IMR-90 (cell line): Measurements from ENCODE around the gene SLC6A6. TPM values are rescaled to one million over a fixed set of nuclear protein-coding genes. Genes with fewer than 3 reads are reported as not detected.

ENCODE experiments used
- ATAC-seq: fragments of 200-7000 bp; cut with Tn5 transposase; 2 replicates; pipeline ENCODE4 v1.9.1; 2020; ENCODE audit warnings: low read depth, mild to moderate bottlenecking, moderate library complexity
- BruUV-seq: library from RNA; stranded (reverse); fragments of 400-500 nt; replicated peaks from 2 replicates; lab custom pipeline; 2021; lab: Mats Ljungman, UMichigan
- CTCF ChIA-PET: fragments of 300-600 bp; formaldehyde crosslinking; extraction: SDS; loops from one replicate; lab custom pipeline; 2021; ENCODE audit warnings: antibody characterized with exemption; lab: Yijun Ruan, JAX
- POLR2A ChIA-PET: fragments of 300-600 bp; sonication (Branson Sonifier 250); formaldehyde crosslinking; loops from one replicate; lab custom pipeline; 2022; ENCODE audit warnings: antibody characterized with exemption; ENCODE audit not compliant: unreplicated experiment; lab: Charles Lee
- DNase-seq: peaks from one replicate; pipeline ENCODE4 v3.0.0; 2013
- H2AFZ ChIP-seq: replicated peaks from 2 replicates; pipeline ENCODE3; 2013; ENCODE audit warnings: low read length, mild to moderate bottlenecking; ENCODE audit not compliant: poor library complexity
- H2AK5ac ChIP-seq: 2 replicates; pipeline ENCODE4 v1.6.1; 2013; ENCODE audit warnings: low read depth, low read length, inconsistent platforms
- H2AK9ac ChIP-seq: replicated peaks from 2 replicates; pipeline ENCODE3; 2013; ENCODE audit warnings: mild to moderate bottlenecking, low read depth, low read length, moderate library complexity; ENCODE audit not compliant: poor library complexity
- H2BK120ac ChIP-seq: 2 replicates; pipeline ENCODE4 v1.6.1; 2013; ENCODE audit warnings: low read depth, low read length, inconsistent platforms
- H2BK15ac ChIP-seq: 3 replicates; pipeline ENCODE4 v1.6.1; 2013; ENCODE audit warnings: low read depth, low read length, inconsistent platforms
- H2BK20ac ChIP-seq: 2 replicates; pipeline ENCODE4 v1.6.1; 2013; ENCODE audit warnings: low read depth, mild to moderate bottlenecking, inconsistent platforms, low read length, moderate library complexity
- H2BK5ac ChIP-seq: 2 replicates; pipeline ENCODE4 v1.6.1; 2013; ENCODE audit warnings: mild to moderate bottlenecking, low read depth, low read length, inconsistent platforms; ENCODE audit not compliant: poor library complexity, severe bottlenecking
- H3K14ac ChIP-seq: replicated peaks from 2 replicates; pipeline ENCODE4 v1.6.1; 2013; ENCODE audit warnings: low read depth, low read length, inconsistent platforms
- H3K18ac ChIP-seq: 2 replicates; pipeline ENCODE4 v1.6.1; 2013; ENCODE audit warnings: low read depth, low read length, control low read depth
- H3K23ac ChIP-seq: 2 replicates; pipeline ENCODE4 v1.6.1; 2013; ENCODE audit warnings: low read depth, low read length, inconsistent platforms
- H3K27ac ChIP-seq: 2 replicates; pipeline ENCODE4 v1.5.1; 2013; ENCODE audit warnings: mild to moderate bottlenecking, control low read depth, low read length; ENCODE audit not compliant: insufficient read depth
- H3K27me3 ChIP-seq: 2 replicates; pipeline ENCODE4 v1.6.1; 2013; ENCODE audit warnings: low read length; ENCODE audit not compliant: control insufficient read depth, insufficient read depth
- H3K36me3 ChIP-seq: 2 replicates; pipeline ENCODE4 v1.6.1; 2013; ENCODE audit warnings: low read length, mixed read lengths; ENCODE audit not compliant: control insufficient read depth, insufficient read depth
- H3K4ac ChIP-seq: 2 replicates; pipeline ENCODE4 v1.6.1; 2013; ENCODE audit warnings: low read depth, low read length, inconsistent platforms
- H3K4me1 ChIP-seq: 2 replicates; pipeline ENCODE4 v1.6.1; 2013; ENCODE audit warnings: low read length, mixed read lengths; ENCODE audit not compliant: control insufficient read depth, insufficient read depth
- H3K4me2 ChIP-seq: 2 replicates; pipeline ENCODE4 v1.6.1; 2013; ENCODE audit warnings: low read depth, mild to moderate bottlenecking, control low read depth, low read length, moderate library complexity
- H3K4me3 ChIP-seq: 2 replicates; pipeline ENCODE4 v1.5.1; 2013; ENCODE audit warnings: low read depth, mild to moderate bottlenecking, control low read depth, low read length, moderate library complexity; ENCODE audit not compliant: insufficient read depth
- H3K56ac ChIP-seq: 2 replicates; pipeline ENCODE4 v1.6.1; 2013; ENCODE audit warnings: low read length, inconsistent platforms; ENCODE audit not compliant: insufficient read depth; ENCODE audit errors: extremely low read depth
- H3K79me1 ChIP-seq, 2 experiments: 2 replicates each; pipeline ENCODE4 v1.6.1; 2013; ENCODE audit warnings: low read length in 2 of 2, inconsistent platforms in 1 of 2, low read depth in 1 of 2
- H3K9ac ChIP-seq: 2 replicates; pipeline ENCODE4 v1.6.1; 2013; ENCODE audit warnings: low read depth, low read length, control low read depth
- H3K9me1 ChIP-seq: 2 replicates; pipeline ENCODE4 v1.6.1; 2013; ENCODE audit warnings: low read length, inconsistent platforms; ENCODE audit not compliant: insufficient read depth
- H3K9me3 ChIP-seq: 2 replicates; pipeline ENCODE4 v1.6.1; 2013; ENCODE audit warnings: low read length; ENCODE audit not compliant: control insufficient read depth, insufficient read depth
- H4K20me1 ChIP-seq: 2 replicates; pipeline ENCODE4 v1.6.1; 2013; ENCODE audit warnings: low read length, inconsistent platforms; ENCODE audit not compliant: insufficient read depth
- H4K5ac ChIP-seq: 2 replicates; pipeline ENCODE4 v1.6.1; 2013; ENCODE audit warnings: mild to moderate bottlenecking, low read depth, low read length, control low read depth
- H4K8ac ChIP-seq, 2 experiments: 2 replicates each; pipeline ENCODE4 v1.6.1; 2013; ENCODE audit warnings: low read depth in 2 of 2, low read length in 2 of 2, control low read depth in 1 of 2, inconsistent platforms in 1 of 2
- H4K91ac ChIP-seq: 2 replicates; pipeline ENCODE4 v1.6.1; 2013; ENCODE audit warnings: low read depth, low read length, inconsistent platforms; ENCODE audit not compliant: insufficient read depth
- BHLHE40 ChIP-seq: fragments of 150-350 bp; IDR thresholded peaks from 2 replicates; pipeline ENCODE4 v1.6.1; 2016; ENCODE audit warnings: mild to moderate bottlenecking, low read depth, low read length
- CEBPB ChIP-seq: IDR thresholded peaks from 2 replicates; pipeline ENCODE4 v1.6.1; 2012; ENCODE audit warnings: low read depth, low read length, improper control_type of control experiment
- CHD1 ChIP-seq: IDR thresholded peaks from 2 replicates; pipeline ENCODE4 v1.6.1; 2012; ENCODE audit warnings: low read depth, low read length, improper control_type of control experiment
- MAZ ChIP-seq: IDR thresholded peaks from 2 replicates; pipeline ENCODE4 v1.6.1; 2012; ENCODE audit warnings: low read depth, mild to moderate bottlenecking, low read length, improper control_type of control experiment, moderate library complexity, borderline replicate concordance
- MXI1 ChIP-seq: IDR thresholded peaks from 2 replicates; pipeline ENCODE4 v1.6.1; 2012; ENCODE audit warnings: low read depth, mild to moderate bottlenecking, low read length, moderate library complexity, borderline replicate concordance
- NFE2L2 ChIP-seq: fragments of 150-350 bp; IDR thresholded peaks from 2 replicates; pipeline ENCODE4 v1.6.1; 2016; ENCODE audit warnings: low read depth, mild to moderate bottlenecking, low read length
- whole genome bisulfite sequencing, 2 experiments: methylation state at CpG; one replicate each; pipeline versions ENCODE4 v1.1.5 to v1.1.7; 2013; ENCODE audit warnings: missing lambda C conversion rate in 2 of 2; ENCODE audit not compliant: insufficient read length in 1 of 2; ENCODE audit errors: extremely low coverage in 2 of 2; 5-methylcytosine and 5-hydroxymethylcytosine counted together
- dilution Hi-C: fragments of 300-500 bp; cut with HindIII; formaldehyde crosslinking; loops from one replicate; pipeline ENCODE4 v1.14.3; 2018; ENCODE audit warnings: low sequenced_read_pairs; ENCODE audit not compliant: unreplicated experiment
- in situ Hi-C: fragments of 300-500 bp; cut with MboI; formaldehyde crosslinking; loops from 3 replicates; pipeline ENCODE4 v1.14.3; 2019; ENCODE audit warnings: low sequenced_read_pairs, inconsistent platforms, mixed read lengths
- intact Hi-C: fragments of 100-400 bp; cut with micrococcal nuclease; formaldehyde crosslinking; loops from 2 replicates; pipeline ENCODE4 v1.10.0; 2022
- polyA plus RNA-seq, 3 experiments: library from polyadenylated mRNA; depleted of rRNA; stranded (reverse); fragments of >200 nt; gene quantifications; 2 replicates each; pipeline ENCODE4 v1.2.3, GENCODE V29; 2012; ENCODE audit warnings: low replicate concordance in 1 of 3
- total RNA-seq: library from RNA; depleted of rRNA; stranded (reverse); fragments of >200 nt; gene quantifications from 2 replicates; pipeline ENCODE4 v1.2.3, GENCODE V29; 2012
- TF ChIP-seq, protein P1 (sequence below): conservative IDR thresholded peaks from 2 replicates; pipeline ENCODE4 v1.5.1; 2012; ENCODE audit warnings: mild to moderate bottlenecking, low read depth, low read length, improper control_type of control experiment

Gene SLC6A6
- total and polyA plus RNA-seq, 2 of the 4 experiments (the other 2 are of a cell fraction), result 29.9 to 39.4 TPM

- TF ChIP-seq, protein P1, sequence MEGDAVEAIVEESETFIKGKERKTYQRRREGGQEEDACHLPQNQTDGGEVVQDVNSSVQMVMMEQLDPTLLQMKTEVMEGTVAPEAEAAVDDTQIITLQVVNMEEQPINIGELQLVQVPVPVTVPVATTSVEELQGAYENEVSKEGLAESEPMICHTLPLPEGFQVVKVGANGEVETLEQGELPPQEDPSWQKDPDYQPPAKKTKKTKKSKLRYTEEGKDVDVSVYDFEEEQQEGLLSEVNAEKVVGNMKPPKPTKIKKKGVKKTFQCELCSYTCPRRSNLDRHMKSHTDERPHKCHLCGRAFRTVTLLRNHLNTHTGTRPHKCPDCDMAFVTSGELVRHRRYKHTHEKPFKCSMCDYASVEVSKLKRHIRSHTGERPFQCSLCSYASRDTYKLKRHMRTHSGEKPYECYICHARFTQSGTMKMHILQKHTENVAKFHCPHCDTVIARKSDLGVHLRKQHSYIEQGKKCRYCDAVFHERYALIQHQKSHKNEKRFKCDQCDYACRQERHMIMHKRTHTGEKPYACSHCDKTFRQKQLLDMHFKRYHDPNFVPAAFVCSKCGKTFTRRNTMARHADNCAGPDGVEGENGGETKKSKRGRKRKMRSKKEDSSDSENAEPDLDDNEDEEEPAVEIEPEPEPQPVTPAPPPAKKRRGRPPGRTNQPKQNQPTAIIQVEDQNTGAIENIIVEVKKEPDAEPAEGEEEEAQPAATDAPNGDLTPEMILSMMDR, result no peak
- TF ChIP-seq MAZ (no peak), NFE2L2 (no peak), CHD1 (no peak)
Measured at GRCh38 chr3:14433106-14433505, 30.7 kb downstream of the SLC6A6 start (continued).

- H4K8ac ChIP-seq, result peak overlapping the region in 1 of 2 experiments; percentile 59; a peak in 1 of 4 replicates
- no peak overlapping the region for H3K27ac ChIP-seq
- H3K14ac ChIP-seq, result peak overlapping the region; percentile 25; the same call in 1 of the 2 replicates
- no peak overlapping the region for H3K9ac ChIP-seq
- H3K79me1 ChIP-seq, result peaks cover 34 to 84% of the 10 kb centered on the region in 2 experiments
- intact Hi-C loops (no loop called here), in situ Hi-C loops (no loop called here), dilution Hi-C loops (no loop called here)
- no TSS peak for BruUV-seq
- peak overlapping the region; percentile 89 for H2AK5ac ChIP-seq
- no peak overlapping the region for H3K4me2 ChIP-seq
- H3K27me3 ChIP-seq, result no peaks in the 10 kb centered on the region
- H4K91ac ChIP-seq, result peak overlapping the region; percentile 46; the same call in 1 of the 2 replicates
- WGBS, 2 experiments, result no CpG with 5 or more reads among the region's 4 CpGs
- peak overlapping the region; percentile 66; the same call in 1 of the 2 replicates for H2BK20ac ChIP-seq
- H2BK120ac ChIP-seq, result peak overlapping the region; percentile 70
- POLR2A ChIA-PET, result no interaction called here
- H3K4me1 ChIP-seq, result peaks cover 37% of the 10 kb centered on the region
- H2AFZ ChIP-seq, result peak overlapping the region; percentile 13
- H3K56ac ChIP-seq, result no peak overlapping the region
- peaks cover 30% of the 10 kb centered on the region for H3K9me1 ChIP-seq
- no peak overlapping the region for H3K18ac ChIP-seq
- H2AK9ac ChIP-seq, result no peak overlapping the region
- no peaks in the 10 kb centered on the region for H3K9me3 ChIP-seq
- H3K4me3 ChIP-seq, result no peak overlapping the region
- ATAC-seq, result no peak
- TF ChIP-seq CEBPB, result peak; percentile 8; the same call in 1 of the 2 replicates
- no peak for TF ChIP-seq CHD1
- TF ChIP-seq MXI1, result no peak
- TF ChIP-seq BHLHE40, result peak; percentile 18; the same call in 1 of the 2 replicates
- H2BK5ac ChIP-seq, result peak overlapping the region; percentile 21
- H3K4ac ChIP-seq, result peak overlapping the region; percentile 58
- H2BK15ac ChIP-seq, result peak overlapping the region; percentile 62; the same call in 1 of the 3 replicates
- H4K5ac ChIP-seq, result no peak overlapping the region
- no peaks in the 10 kb centered on the region for H3K36me3 ChIP-seq
- CTCF ChIA-PET, result interaction anchor here (0.7 to 2.4 kb wide), 3 partner anchors 13 to 76 kb away, joined by 3 to 6 read pairs (median 5); no protein-coding TSS in a partner anchor
- peak; percentile 65 for DNase-seq
- peak overlapping the region; percentile 72; the same call in 1 of the 2 replicates for H3K23ac ChIP-seq
- peaks cover 9% of the 10 kb centered on the region; the same call in 1 of the 2 replicates for H4K20me1 ChIP-seq
Measured at GRCh38 chr3:14434126-14434497, 31.7 kb downstream of the SLC6A6 start.
